SK-N-SH (cell line): ENCODE data around the gene DOCK3. TPM values are rescaled to one million over a fixed set of nuclear protein-coding genes. Genes with fewer than 3 reads are reported as not detected.
"Not testable (repeated sequence)": the region's sequence is repeated elsewhere in the genome, so short reads cannot be mapped to it uniquely, and the experiment has no call there.

Experiments used
- CTCF ChIA-PET: fragments of 300-600, 350-600 bp; formaldehyde crosslinking; extraction: SDS; loops from one replicate; lab custom pipeline; 2021; lab: Yijun Ruan, JAX
- POLR2A ChIA-PET: fragments of 350-600 bp; sonication (Branson Sonifier 250); formaldehyde crosslinking; extraction: SDS; loops from one replicate; lab custom pipeline; 2020; ENCODE audit warnings: antibody characterized with exemption, inconsistent platforms; lab: Yijun Ruan, JAX
- DNase-seq: peaks from one replicate; pipeline ENCODE4 v3.0.0; 2012
- H2AFZ ChIP-seq: fragments of 200-600 bp; sonication (generic); 2 replicates; pipeline ENCODE4 v1.8.1; 2016; ENCODE audit warnings: antibody characterized with exemption, mild to moderate bottlenecking, low read depth
- H3F3A ChIP-seq: fragments of 200-600 bp; sonication (generic); replicated peaks from 2 replicates; pipeline ENCODE3; 2016; ENCODE audit warnings: antibody characterized with exemption, mild to moderate bottlenecking; ENCODE audit not compliant: insufficient read depth
- H3K27ac ChIP-seq, 2 experiments: fragments of 200-500 bp in 1 of 2; fragments of 200-600 bp in 1 of 2; sonication (Bioruptor generic) in 1 of 2; sonication (generic), shearing (Covaris generic) in 1 of 2; 2 replicates each; pipeline versions ENCODE4 v1.5.1 to v1.6.1; 2014 to 2016; ENCODE audit warnings: low read depth in 2 of 2, inconsistent platforms in 1 of 2, low read length in 1 of 2, mild to moderate bottlenecking in 1 of 2, mixed read lengths in 1 of 2
- H3K27me3 ChIP-seq: fragments of 200-600 bp; sonication (generic), shearing (Covaris generic); 2 replicates; pipeline ENCODE4 v1.6.1; 2016; ENCODE audit warnings: mixed run types; ENCODE audit not compliant: insufficient read depth
- H3K36me3 ChIP-seq, 2 experiments: fragments of 200-500 bp in 1 of 2; fragments of 200-600 bp in 1 of 2; sonication (Bioruptor generic) in 1 of 2; sonication (generic) in 1 of 2; replicated peaks in 1 of 2; 2 replicates each; pipeline versions ENCODE3 to v1.5.1; 2014 to 2016; ENCODE audit warnings: low read length in 1 of 2, mild to moderate bottlenecking in 1 of 2; ENCODE audit not compliant: insufficient read depth in 2 of 2, control insufficient read depth in 1 of 2
- H3K4me1 ChIP-seq, 2 experiments: fragments of 200-500 bp in 1 of 2; fragments of 200-600 bp in 1 of 2; sonication (Bioruptor generic) in 1 of 2; sonication (generic), shearing (Covaris generic) in 1 of 2; 2 replicates each; pipeline versions ENCODE4 v1.5.1 to v1.6.1; 2014 to 2016; ENCODE audit warnings: low read depth in 1 of 2, low read length in 1 of 2, mixed run types in 1 of 2; ENCODE audit not compliant: insufficient read depth in 2 of 2, control insufficient read depth in 1 of 2
- H3K4me2 ChIP-seq: fragments of 200-600 bp; sonication (generic), shearing (Covaris generic); 2 replicates; pipeline ENCODE4 v1.6.1; 2017; ENCODE audit warnings: mixed run types
- H3K4me3 ChIP-seq, 2 experiments: fragments of 200-500 bp in 1 of 2; fragments of 200-600 bp in 1 of 2; sonication (Bioruptor generic) in 1 of 2; sonication (generic), shearing (Covaris generic) in 1 of 2; 2 replicates each; pipeline versions ENCODE4 v1.5.1 to v1.8.1; 2014 to 2016; ENCODE audit warnings: low read depth in 2 of 2, inconsistent platforms in 1 of 2, low read length in 1 of 2, mild to moderate bottlenecking in 1 of 2, mixed read lengths in 1 of 2, moderate library complexity in 1 of 2
- H3K79me2 ChIP-seq: fragments of 200-600 bp; sonication (generic); 2 replicates; pipeline ENCODE4 v1.8.1; 2017; ENCODE audit warnings: mild to moderate bottlenecking; ENCODE audit not compliant: insufficient read depth
- H3K9ac ChIP-seq: fragments of 200-600 bp; sonication (generic); 2 replicates; pipeline ENCODE4 v1.6.1; 2017; ENCODE audit warnings: mixed run types
- H3K9me2 ChIP-seq: fragments of 200-600 bp; sonication (generic); 2 replicates; pipeline ENCODE4 v1.6.1; 2017; ENCODE audit warnings: mixed run types
- H3K9me3 ChIP-seq: fragments of 200-600 bp; sonication (generic); 2 replicates; pipeline ENCODE4 v1.6.1; 2017; ENCODE audit warnings: mixed run types, mild to moderate bottlenecking, moderate library complexity
- H4K20me1 ChIP-seq: fragments of 200-600 bp; sonication (generic); 2 replicates; pipeline ENCODE4 v1.6.1; 2017; ENCODE audit warnings: mild to moderate bottlenecking, mixed run types; ENCODE audit not compliant: insufficient read depth
- FOSL2 ChIP-seq: IDR thresholded peaks from 2 replicates; pipeline ENCODE4 v1.4.0; 2012; ENCODE audit warnings: low read depth, mild to moderate bottlenecking, moderate library complexity, borderline replicate concordance
- FOXJ3 ChIP-seq: sonication (generic); formaldehyde crosslinking; IDR thresholded peaks from 2 replicates; pipeline ENCODE4 v1.5.1; 2020; ENCODE audit warnings: mild to moderate bottlenecking, missing genetic modification reagents
- GABPA ChIP-seq: IDR thresholded peaks from 2 replicates; pipeline ENCODE4 v1.4.0; 2012; ENCODE audit warnings: low read depth, mild to moderate bottlenecking
- GATA2 ChIP-seq: sonication (generic); formaldehyde crosslinking; IDR thresholded peaks from 2 replicates; pipeline ENCODE4 v1.5.0; 2020; ENCODE audit warnings: mild to moderate bottlenecking, missing genetic modification reagents
- JUND ChIP-seq: IDR thresholded peaks from 2 replicates; pipeline ENCODE4 v1.4.0; 2012
- MEF2A ChIP-seq: IDR thresholded peaks from 2 replicates; pipeline ENCODE4 v1.4.0; 2012; ENCODE audit warnings: low read depth, borderline replicate concordance
- MXI1 ChIP-seq: IDR thresholded peaks from 2 replicates; pipeline ENCODE4 v1.6.1; 2012; ENCODE audit warnings: mild to moderate bottlenecking, low read depth, low read length, improper control_type of control experiment
- NFIC ChIP-seq: IDR thresholded peaks from 2 replicates; pipeline ENCODE4 v1.4.0; 2012; ENCODE audit warnings: borderline replicate concordance
- POLR2AphosphoS5 ChIP-seq: IDR thresholded peaks from 2 replicates; pipeline ENCODE4 v1.6.1; 2012; ENCODE audit warnings: low read depth, low read length
- RAD21 ChIP-seq: IDR thresholded peaks from 2 replicates; pipeline ENCODE4 v1.6.1; 2012; ENCODE audit warnings: mild to moderate bottlenecking, low read length
- RCOR1 ChIP-seq: fragments of 150-350 bp; IDR thresholded peaks from 2 replicates; pipeline ENCODE4 v1.6.1; 2017; ENCODE audit warnings: antibody characterized with exemption, low read length
- RFX5 ChIP-seq: IDR thresholded peaks from 2 replicates; pipeline ENCODE4 v1.6.1; 2012; ENCODE audit warnings: mild to moderate bottlenecking, improper control_type of control experiment, low read length
- SIN3A ChIP-seq: IDR thresholded peaks from 2 replicates; pipeline ENCODE4 v1.6.1; 2012; ENCODE audit warnings: low read depth, mild to moderate bottlenecking, low read length, moderate library complexity, borderline replicate concordance
- TAF1 ChIP-seq: IDR thresholded peaks from 2 replicates; pipeline ENCODE4 v1.6.1; 2012; ENCODE audit warnings: low read depth, mild to moderate bottlenecking, low read length, moderate library complexity, borderline replicate concordance
- WGBS: methylation state at CpG from one replicate; pipeline ENCODE4 v1.1.6; 2017; ENCODE audit warnings: low lambda C conversion rate; 5-methylcytosine and 5-hydroxymethylcytosine counted together
- polyA plus RNA-seq, 3 experiments: library from polyadenylated mRNA; depleted of rRNA; stranded (reverse); fragments of >200 nt; gene quantifications; 2 replicates each; pipeline ENCODE4 v1.2.3, GENCODE V29; 2012
- TF ChIP-seq, protein P1 (sequence below): IDR thresholded peaks from 2 replicates; pipeline ENCODE4; 2012
- TF ChIP-seq, protein P2 (sequence below): IDR thresholded peaks from 2 replicates; pipeline ENCODE4 v1.4.0; 2012; ENCODE audit warnings: low read depth
- TF ChIP-seq, protein P3 (sequence below): IDR thresholded peaks from 2 replicates; pipeline ENCODE4 v1.6.1; 2012; ENCODE audit warnings: mild to moderate bottlenecking, low read depth, low read length, moderate library complexity

The DOCK3 gene
- polyA plus RNA-seq, 1 of the 3 experiments (the other 2 are of a cell fraction): 0.05 TPM

DNA sequence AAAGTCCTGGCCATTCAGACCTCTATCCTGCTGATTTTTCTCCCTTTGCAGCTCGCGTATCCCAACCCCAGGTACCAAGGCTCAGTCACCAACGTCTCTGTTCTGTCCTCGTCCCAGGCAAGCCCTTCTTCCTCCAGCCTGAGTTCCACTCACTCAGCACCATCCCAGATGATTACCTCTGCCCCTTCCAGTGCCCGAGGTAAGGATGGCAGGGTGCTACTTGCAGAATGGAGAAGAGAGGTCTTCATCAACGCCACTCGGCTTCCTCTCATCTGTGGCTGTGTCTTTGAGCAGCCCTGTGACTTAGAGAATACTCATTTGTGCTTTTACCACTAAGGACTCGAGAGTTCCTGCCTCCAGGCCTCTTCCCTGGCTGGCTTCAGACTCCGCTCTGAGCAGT, 687.7 kb downstream of the DOCK3 start:
- no peak for DNase-seq
- Histone ChIP-seq H3K27ac (no peak overlapping the region), H3K4me2 (no peak overlapping the region), H2AFZ (no peak overlapping the region), H3K9me3 (no peaks in the 10 kb centered on the region), H3K27me3 (no peaks in the 10 kb centered on the region; the same call in 1 of the 2 replicates), H3K9me2 (no peaks in the 10 kb centered on the region), H3K4me1 (no peaks in the 10 kb centered on the region), H4K20me1 (no peaks in the 10 kb centered on the region), H3K36me3 (no peaks in the 10 kb centered on the region), H3F3A (no peaks in the 10 kb centered on the region), H3K9ac (no peak overlapping the region), H3K4me3 (no peak overlapping the region), H3K79me2 (no peaks in the 10 kb centered on the region)
- ChIA-PET POLR2A (no interaction called here), CTCF (interaction anchor here (0.9 to 2.0 kb wide), 3 partner anchors 9 to 746 kb away, joined by 3 to 16 read pairs (median 3); no protein-coding TSS in a partner anchor)
- 47% methylated on average over 9 of the region's 9 CpGs for WGBS
- TF ChIP-seq, protein P1, sequence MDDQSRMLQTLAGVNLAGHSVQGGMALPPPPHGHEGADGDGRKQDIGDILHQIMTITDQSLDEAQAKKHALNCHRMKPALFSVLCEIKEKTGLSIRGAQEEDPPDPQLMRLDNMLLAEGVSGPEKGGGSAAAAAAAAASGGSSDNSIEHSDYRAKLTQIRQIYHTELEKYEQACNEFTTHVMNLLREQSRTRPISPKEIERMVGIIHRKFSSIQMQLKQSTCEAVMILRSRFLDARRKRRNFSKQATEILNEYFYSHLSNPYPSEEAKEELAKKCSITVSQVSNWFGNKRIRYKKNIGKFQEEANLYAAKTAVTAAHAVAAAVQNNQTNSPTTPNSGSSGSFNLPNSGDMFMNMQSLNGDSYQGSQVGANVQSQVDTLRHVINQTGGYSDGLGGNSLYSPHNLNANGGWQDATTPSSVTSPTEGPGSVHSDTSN: no peak
- TF ChIP-seq FOXJ3 (CRISPR knock-in tag) (no peak), SIN3A (no peak), NFIC (no peak), FOSL2 (no peak), GATA2 (CRISPR knock-in tag) (no peak), TAF1 (no peak), RAD21 (no peak), POLR2AphosphoS5 (no peak), RFX5 (no peak), GABPA (no peak), JUND (no peak), MEF2A (no peak), RCOR1 (no peak), MXI1 (no peak)
- TF ChIP-seq, protein P2, sequence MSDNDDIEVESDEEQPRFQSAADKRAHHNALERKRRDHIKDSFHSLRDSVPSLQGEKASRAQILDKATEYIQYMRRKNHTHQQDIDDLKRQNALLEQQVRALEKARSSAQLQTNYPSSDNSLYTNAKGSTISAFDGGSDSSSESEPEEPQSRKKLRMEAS: no peak
- TF ChIP-seq, protein P3, sequence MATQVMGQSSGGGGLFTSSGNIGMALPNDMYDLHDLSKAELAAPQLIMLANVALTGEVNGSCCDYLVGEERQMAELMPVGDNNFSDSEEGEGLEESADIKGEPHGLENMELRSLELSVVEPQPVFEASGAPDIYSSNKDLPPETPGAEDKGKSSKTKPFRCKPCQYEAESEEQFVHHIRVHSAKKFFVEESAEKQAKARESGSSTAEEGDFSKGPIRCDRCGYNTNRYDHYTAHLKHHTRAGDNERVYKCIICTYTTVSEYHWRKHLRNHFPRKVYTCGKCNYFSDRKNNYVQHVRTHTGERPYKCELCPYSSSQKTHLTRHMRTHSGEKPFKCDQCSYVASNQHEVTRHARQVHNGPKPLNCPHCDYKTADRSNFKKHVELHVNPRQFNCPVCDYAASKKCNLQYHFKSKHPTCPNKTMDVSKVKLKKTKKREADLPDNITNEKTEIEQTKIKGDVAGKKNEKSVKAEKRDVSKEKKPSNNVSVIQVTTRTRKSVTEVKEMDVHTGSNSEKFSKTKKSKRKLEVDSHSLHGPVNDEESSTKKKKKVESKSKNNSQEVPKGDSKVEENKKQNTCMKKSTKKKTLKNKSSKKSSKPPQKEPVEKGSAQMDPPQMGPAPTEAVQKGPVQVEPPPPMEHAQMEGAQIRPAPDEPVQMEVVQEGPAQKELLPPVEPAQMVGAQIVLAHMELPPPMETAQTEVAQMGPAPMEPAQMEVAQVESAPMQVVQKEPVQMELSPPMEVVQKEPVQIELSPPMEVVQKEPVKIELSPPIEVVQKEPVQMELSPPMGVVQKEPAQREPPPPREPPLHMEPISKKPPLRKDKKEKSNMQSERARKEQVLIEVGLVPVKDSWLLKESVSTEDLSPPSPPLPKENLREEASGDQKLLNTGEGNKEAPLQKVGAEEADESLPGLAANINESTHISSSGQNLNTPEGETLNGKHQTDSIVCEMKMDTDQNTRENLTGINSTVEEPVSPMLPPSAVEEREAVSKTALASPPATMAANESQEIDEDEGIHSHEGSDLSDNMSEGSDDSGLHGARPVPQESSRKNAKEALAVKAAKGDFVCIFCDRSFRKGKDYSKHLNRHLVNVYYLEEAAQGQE: no peak

DNA sequence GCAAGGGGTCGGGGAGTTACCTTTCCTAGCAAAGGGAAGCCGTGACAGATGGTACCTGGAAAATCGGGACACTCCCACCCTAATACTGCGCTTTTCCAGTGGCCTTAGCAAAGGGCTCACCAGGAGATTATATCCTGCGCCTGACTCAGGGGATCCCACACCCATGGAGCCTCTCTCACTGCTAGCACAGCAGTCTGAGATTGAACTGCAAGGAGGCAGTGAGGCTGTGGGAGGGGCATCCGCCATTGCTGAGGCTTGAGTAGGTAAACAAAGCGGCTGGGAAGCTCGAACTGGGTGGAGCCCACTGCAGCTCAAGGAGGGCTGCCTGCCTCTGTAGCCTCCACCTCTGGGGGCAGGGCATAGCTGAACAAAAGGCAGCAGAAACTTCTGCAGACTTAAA, 693.5 kb downstream of the DOCK3 start:
- H3F3A ChIP-seq, H3K4me3 ChIP-seq, H3K79me2 ChIP-seq, H3K36me3 ChIP-seq, H3K27ac ChIP-seq, H3K27me3 ChIP-seq, H3K4me2 ChIP-seq, H3K9me3 ChIP-seq, H3K9ac ChIP-seq, POLR2A ChIA-PET, H2AFZ ChIP-seq, H4K20me1 ChIP-seq, H3K4me1 ChIP-seq, DNase-seq, H3K9me2 ChIP-seq: not testable (repeated sequence)
- CTCF ChIA-PET: interaction anchor here (1.0 to 5.4 kb wide), 4 partner anchors 10 to 756 kb away, joined by 3 to 83 read pairs (median 4); partner anchors contain the start of gene MAPKAPK3
- 27% methylated on average over 3 of the region's 8 CpGs for WGBS
